Stimulated activated CD8-positive, alpha-beta memory T cell treated with anti-CD3 and anti-CD28 coated beads, Interleukin-7, amount 100 ng/mL, for 4 hours (primary cell): ENCODE data around the gene GALNT10.
"Not testable (repeated sequence)": the region's sequence is repeated elsewhere in the genome, so short reads cannot be mapped to it uniquely, and the experiment has no call there.

Experiments used
- DNase-seq, 2 donors: peaks; one replicate each; pipeline ENCODE4 v3.0.0-alpha.2; 2020; ENCODE audit warnings: low read depth in 2 of 2

Gene GALNT10

GRCh38 chr5:154190595-154191304 lies at the start of gene GALNT10:
Gene GALNT10 (plus strand): TSS chr5:154190733. CDS start chr5:154190867, 134 bp downstream.
- peak in 1 of 2 donors; percentile 65 for DNase-seq

DNA sequence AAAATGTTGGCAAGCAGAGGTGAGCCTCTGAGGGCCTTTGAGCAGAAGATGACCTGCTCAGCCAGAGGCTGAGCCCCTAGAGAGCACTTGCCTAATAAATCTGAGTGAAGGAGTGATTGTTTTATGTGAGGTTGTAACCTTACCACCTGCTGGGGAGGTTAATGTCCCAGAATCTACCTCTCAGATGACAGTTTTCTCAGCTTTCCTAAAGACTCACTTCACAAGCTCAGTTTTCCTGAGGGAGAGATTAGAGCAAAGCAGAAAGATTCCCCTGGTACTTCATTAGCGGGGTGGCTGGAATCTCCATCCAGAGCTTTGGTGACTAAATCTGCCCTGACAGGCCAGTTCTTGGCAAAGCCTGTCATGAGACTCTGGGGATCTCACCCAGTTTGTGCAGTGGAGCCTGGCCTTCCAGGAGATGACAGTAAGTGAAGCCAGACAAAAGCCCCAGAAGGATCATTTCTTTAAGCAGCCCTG lies 48.8 kb upstream of the GALNT10 start:
- no peak for DNase-seq

DNA sequence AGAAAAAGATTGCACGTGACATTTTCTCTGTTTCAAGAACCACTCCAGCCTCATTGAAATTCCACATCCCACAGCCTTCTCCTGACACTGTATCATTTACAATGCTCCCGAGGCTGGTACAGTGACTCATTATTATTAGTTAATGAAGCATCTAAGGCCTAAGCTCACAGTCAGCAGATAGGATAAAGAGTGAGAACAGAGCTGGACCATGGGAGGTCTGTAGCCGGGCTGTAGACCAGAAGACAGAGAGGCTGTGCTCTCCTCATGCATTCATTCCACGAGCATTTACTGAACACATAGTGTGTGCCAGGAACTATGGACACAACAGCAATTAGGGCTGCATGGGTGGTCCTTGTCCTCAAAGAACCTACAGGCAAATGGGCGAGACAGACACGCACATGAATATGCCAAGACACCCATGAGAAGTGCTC lies 47.3 kb upstream of the GALNT10 start:
- DNase-seq = no peak

- DNase-seq = no peak
Measured at GRCh38 chr5:154145268-154145667, 45.3 kb upstream of the GALNT10 start.

DNA sequence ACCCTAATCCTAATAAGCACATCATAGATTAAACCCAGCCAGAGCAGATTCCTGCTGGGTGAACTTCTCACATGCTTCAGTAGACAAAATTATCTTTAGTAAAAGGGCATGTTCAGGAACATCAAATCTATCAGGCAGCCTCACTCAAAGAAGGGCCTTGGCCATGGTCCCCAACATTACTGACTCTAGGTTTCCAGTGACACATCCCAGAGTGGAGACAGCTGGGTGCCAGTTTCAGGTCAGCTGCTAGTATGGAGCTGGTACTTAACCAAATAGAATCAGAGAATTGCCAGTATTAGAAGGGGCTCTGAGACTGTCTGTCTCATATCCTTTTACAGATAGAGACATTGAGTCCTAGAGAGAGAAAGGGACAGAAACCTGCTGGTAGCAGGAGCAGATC lies 44.1 kb upstream of the GALNT10 start:
- DNase-seq = no peak

DNA sequence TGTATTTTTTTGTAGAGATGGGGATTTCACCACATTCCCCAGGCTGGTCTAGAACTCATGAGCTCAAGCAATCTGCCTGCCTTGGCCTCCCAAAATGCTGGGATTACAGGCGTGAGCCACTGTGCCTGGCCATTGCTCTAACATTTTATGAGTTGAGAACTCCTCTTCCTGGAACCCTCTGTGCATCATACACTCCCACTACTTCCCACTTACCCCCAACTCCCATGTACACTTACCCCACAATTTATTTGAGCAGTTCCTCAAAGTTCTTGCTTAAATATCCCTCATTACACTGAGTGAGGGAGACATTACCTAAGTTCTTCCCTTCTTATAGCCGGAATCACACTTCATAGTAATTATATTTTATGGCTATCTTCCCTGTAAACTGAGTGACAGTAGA lies 42.9 kb upstream of the GALNT10 start:
- DNase-seq = no peak

GRCh38 chr5:154150471-154150870 lies 40.1 kb upstream of the GALNT10 start:
- DNase-seq = not testable (repeated sequence)

DNA sequence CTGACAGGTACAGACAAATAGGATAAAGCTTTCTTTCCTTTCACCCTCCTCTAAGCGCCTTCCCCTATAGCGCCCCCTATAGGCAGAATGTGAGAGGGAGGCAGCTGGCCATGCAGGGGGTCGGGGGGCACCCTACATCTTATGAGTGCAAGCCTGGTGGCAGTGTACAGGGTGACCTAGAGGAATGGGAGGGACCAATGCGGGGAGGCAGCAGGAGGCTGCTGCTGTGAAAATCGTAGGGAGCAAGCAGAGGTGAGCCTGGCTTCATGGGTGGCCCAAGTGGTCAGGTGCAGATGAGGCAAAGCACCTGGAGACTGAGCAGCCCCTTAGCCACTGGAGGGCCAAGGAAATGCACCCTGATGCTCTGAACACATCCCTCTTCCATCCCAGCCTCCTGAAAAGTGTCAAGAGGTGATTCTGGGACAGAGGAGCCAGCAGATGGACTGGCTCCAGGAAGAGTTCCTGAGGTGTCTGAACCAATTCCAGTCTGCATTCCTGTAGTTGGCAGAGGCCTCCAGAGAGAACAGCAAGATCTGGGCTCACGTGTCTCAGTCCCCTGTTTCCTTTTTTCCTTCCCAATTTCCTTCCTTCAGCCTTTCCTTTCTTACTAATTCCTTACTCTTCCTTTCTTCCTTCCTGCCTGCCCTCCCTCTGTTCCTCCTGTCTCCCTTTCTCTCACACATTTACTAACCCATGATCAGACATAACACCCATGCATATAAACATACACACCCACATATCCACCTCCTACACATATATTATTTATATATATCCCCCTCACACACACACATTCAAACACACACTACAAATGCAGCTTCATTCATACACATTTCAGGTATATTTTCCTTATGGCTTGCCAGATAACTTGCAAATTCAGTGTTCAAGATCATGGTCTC lies 32.8 kb upstream of the GALNT10 start:
- no peak for DNase-seq

GRCh38 chr5:154158379-154158737 lies 32.2 kb upstream of the GALNT10 start:
- DNase-seq = no peak

GRCh38 chr5:154159343-154159742 lies 31.2 kb upstream of the GALNT10 start:
- DNase-seq = no peak

DNA sequence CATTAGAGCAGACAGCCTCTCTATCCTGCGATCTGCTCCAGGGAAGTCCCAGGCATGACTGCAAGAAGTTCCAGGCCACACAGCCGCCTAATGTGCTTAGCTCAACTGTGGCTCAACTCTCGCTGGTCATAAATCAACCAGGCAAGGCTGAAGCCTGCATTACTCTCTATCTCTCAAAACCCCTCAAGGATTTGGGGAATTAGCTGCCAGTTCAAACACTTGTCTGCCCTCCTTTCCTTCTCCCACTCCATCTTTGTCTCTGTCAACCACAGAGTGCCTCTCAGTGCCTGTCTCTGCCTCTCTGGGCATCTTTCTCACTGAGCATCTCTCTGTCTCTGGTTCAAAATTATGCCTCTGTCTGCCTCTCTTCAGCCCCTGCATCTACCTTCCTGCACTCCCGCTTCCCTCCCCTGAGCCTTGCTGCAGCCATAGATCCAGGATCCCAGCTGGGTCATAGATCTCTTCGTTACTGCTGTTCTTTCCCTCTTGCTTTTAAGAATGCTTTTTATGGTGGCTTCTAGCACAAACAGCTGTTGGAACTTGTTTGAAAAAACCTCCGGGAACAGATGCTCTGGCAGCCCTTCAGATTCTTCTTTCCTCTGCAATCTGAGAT lies 27.9 kb upstream of the GALNT10 start:
- no peak for DNase-seq

DNA sequence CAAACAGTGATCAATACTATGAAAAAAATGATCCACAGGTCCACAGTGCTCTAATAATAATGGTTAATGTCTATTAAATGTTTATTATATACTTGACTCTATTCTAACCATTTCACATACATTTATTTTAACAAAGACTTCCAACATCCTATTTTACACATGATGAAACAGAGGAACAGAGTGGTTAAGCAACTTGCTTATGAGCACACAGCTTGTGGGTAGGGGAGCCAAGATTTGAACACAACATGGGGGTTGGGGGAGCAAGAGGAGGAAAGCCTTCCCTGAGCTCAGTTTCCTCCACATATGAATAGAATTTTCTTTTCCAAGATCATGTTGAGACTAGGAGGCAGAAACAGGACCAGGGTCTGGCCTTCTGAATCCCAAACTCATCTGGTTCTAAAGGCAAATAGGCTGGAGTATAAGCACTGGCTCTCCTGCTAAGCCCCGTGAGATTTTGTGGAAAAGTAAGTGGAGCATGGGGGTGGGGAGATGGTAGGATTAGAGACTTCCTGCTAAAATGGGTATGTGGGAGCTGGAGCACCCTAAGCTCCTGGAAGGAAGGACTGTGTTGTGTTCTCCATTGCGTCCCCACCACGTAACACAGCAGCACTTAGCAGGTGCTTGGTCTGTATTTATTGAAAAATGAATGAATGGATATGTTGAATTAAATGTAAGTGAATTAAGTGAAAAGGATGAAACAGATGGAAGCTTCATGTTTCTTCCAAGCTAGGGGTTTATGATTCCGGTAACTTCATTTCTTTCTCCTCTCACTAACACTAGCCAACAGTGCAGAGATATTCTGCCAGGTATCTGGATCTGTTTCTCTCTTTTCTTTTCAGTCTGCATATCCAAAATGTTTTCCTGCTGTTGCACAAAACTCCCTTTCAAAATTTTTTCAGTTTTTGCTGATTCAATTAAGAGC lies 26.9 kb upstream of the GALNT10 start:
- DNase-seq = no peak

DNA sequence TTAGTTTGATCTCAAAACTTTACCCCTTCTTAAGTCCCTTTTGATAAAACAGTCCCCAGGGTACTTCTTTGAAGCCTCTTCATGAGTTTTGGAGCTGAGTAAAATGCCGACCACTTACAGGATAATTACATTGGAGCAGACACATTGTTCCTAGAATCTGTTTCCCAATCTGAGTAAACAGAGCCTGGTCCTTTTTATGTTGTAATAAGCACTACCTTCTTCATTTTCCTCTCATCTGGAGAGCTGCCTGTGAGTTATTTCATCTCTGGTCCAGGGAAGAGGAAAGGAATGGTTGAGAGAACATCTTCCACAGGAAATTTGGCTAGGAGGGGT lies 26.3 kb upstream of the GALNT10 start:
- DNase-seq = no peak

DNA sequence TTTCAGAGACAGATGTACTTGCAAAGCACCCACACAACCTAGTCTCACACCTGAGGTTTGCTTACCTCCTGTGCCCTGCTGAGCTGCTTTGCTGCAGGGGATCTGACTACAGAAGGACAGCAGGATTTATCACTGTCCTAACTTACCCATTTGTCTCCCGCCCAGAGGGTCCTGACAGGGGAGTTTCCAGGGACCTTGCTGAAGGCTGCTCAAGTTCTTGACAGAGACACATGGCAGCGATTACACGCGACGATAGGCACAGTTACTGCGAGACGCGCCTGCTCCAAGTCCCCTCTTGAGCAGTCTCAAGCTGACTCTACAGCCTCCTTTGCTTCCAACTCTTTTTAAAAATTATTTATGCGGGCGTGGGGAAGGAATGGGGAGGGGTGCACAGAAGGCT lies 24.6 kb upstream of the GALNT10 start:
- DNase-seq = no peak

- DNase-seq = no peak
Measured at GRCh38 chr5:154166901-154167791, 23.4 kb upstream of the GALNT10 start.

- no peak for DNase-seq
Measured at GRCh38 chr5:154168395-154168794, 22.1 kb upstream of the GALNT10 start.

GRCh38 chr5:154172785-154173184 lies 17.7 kb upstream of the GALNT10 start:
- no peak for DNase-seq

- DNase-seq = no peak
Measured at GRCh38 chr5:154174091-154174490, 16.4 kb upstream of the GALNT10 start.

GRCh38 chr5:154176181-154176580 lies 14.4 kb upstream of the GALNT10 start:
- no peak for DNase-seq

DNA sequence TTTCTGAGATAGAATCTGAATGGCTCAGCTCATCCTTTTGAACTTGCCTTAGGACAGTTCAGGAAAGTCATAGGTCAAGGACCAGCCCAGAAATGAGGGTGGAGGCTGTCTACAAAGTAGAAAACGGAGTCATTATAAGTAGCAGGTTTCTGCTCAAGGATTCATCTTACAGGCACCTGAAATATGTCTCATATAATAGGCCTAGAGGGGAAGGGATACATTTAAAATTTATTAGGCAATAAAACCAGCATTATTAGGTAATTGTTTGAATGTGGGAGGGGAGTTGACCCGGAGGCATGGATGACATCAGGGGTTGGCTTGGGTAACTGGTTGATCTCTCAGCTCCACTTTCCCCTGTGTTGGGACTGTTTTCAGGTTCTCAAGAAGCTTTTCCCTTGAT lies 11.9 kb upstream of the GALNT10 start:
- DNase-seq = no peak
